SH-SY5Y (cell line): ENCODE measurements around the gene MFF.

ENCODE experiments used
- GATA2 ChIP-seq: IDR thresholded peaks from 2 replicates; pipeline ENCODE4 v1.6.1; 2011; ENCODE audit warnings: mild to moderate bottlenecking, low read depth, low read length
- GATA3 ChIP-seq: IDR thresholded peaks from 2 replicates; pipeline ENCODE4 v1.6.1; 2011; ENCODE audit warnings: low read depth, mild to moderate bottlenecking, low read length, moderate library complexity

- TF ChIP-seq GATA3 (no peak), GATA2 (no peak)
Measured at GRCh38 chr2:227310756-227311110, 14.3 kb upstream of the MFF start.
